Measurements from ENCODE around the gene STARD9.

- TF ChIP-seq CTCF (conservative IDR thresholded peaks at IDR 0.05; ENCODE audit: low read length) (peak; percentile 44), EZH2phosphoT487 (IDR thresholded peaks at IDR 0.05; ENCODE audit: borderline replicate concordance) (no peak)
Observed at GRCh38 chr15:42723068-42723467, 147.7 kb downstream of the STARD9 start.
